A549 (cell line): ENCODE data around the gene PREPL.

Experiments used
- BHLHE40 ChIP-seq: IDR thresholded peaks from 2 replicates; pipeline ENCODE4 v1.6.1; 2012; ENCODE audit warnings: low read depth, low read length, inconsistent platforms
- CTCF ChIP-seq: fragments of >200 bp; sonication (Bioruptor Twin); formaldehyde crosslinking; IDR thresholded peaks from 3 replicates; pipeline ENCODE4 v1.5.1; 2016
- EHMT2 ChIP-seq: fragments of 200-600 bp; sonication (generic); IDR thresholded peaks from 2 replicates; pipeline ENCODE4 v1.6.1; 2016; ENCODE audit warnings: antibody characterized with exemption, low read depth, mild to moderate bottlenecking, moderate library complexity
- EP300 ChIP-seq, 2 experiments: fragments of >200 bp; sonication (Bioruptor Twin); formaldehyde crosslinking; IDR thresholded peaks; 2 replicates in 1 of 2; 3 replicates in 1 of 2; pipeline ENCODE4 v1.6.1; 2016 to 2017
- FOSL2 ChIP-seq, 2 experiments: fragments of 450-650 bp in 1 of 2; fragments of >200 bp in 1 of 2; sonication (Bioruptor Twin) in 1 of 2; formaldehyde crosslinking; IDR thresholded peaks; 2 replicates each; pipeline versions ENCODE4 v1.5.0 to v1.6.1; 2016 to 2020; ENCODE audit warnings: mild to moderate bottlenecking in 1 of 2, moderate library complexity in 1 of 2
- MAX ChIP-seq: IDR thresholded peaks from 2 replicates; pipeline ENCODE4 v1.6.1; 2012
- MAZ ChIP-seq: fragments of 150-350 bp; IDR thresholded peaks from 2 replicates; pipeline ENCODE4 v1.6.1; 2014; ENCODE audit warnings: antibody characterized with exemption, low read depth, low read length, borderline replicate concordance
- MYC ChIP-seq: IDR thresholded peaks from 2 replicates; pipeline ENCODE4 v1.6.1; 2012; ENCODE audit warnings: mild to moderate bottlenecking, inconsistent platforms, low read length, improper control_type of control experiment, borderline replicate concordance
- PHF8 ChIP-seq: fragments of 200-600 bp; sonication (generic); IDR thresholded peaks from 2 replicates; pipeline ENCODE4 v1.6.1; 2016; ENCODE audit warnings: low read depth, mild to moderate bottlenecking, antibody characterized with exemption, moderate library complexity, borderline replicate concordance
- POLR2A ChIP-seq: IDR thresholded peaks from 2 replicates; pipeline ENCODE4 v1.6.1; 2012; ENCODE audit warnings: mild to moderate bottlenecking, low read length
- RAD21 ChIP-seq, 2 experiments: fragments of >200 bp in 1 of 2; sonication (Bioruptor Twin) in 1 of 2; formaldehyde crosslinking in 1 of 2; IDR thresholded peaks in 1 of 2; conservative IDR thresholded peaks in 1 of 2; 2 replicates in 1 of 2; 3 replicates in 1 of 2; pipeline ENCODE4 v1.6.1; 2012 to 2018; ENCODE audit warnings: inconsistent platforms in 1 of 2
- RARB ChIP-seq: fragments of 250-450 bp; sonication (Bioruptor Pico); IDR thresholded peaks from 2 replicates; pipeline ENCODE4 v1.8.0; 2021; ENCODE audit warnings: mild to moderate bottlenecking, moderate library complexity
- REST ChIP-seq: fragments of 200-600 bp; sonication (generic); IDR thresholded peaks from 2 replicates; pipeline ENCODE4 v1.6.1; 2016; ENCODE audit warnings: antibody characterized with exemption, mild to moderate bottlenecking, moderate library complexity
- ZSCAN20 ChIP-seq: fragments of 250-450 bp; sonication (Bioruptor Pico); IDR thresholded peaks from 2 replicates; pipeline ENCODE4 v1.8.0; 2022; ENCODE audit warnings: mild to moderate bottlenecking, moderate library complexity

GRCh38 chr2:44351676-44352075 lies 9.6 kb downstream of the PREPL start:
- TF ChIP-seq ZSCAN20 (CRISPR knock-in tag) (no peak), CTCF (no peak), MYC (no peak), POLR2A (no peak), EHMT2 (no peak), REST (no peak), MAX (no peak), EP300 (IDR thresholded peaks at IDR 0.05) (no peak), RARB (CRISPR knock-in tag) (no peak), PHF8 (no peak), FOSL2 (IDR thresholded peaks at IDR 0.05) (no peak), FOSL2 (CRISPR knock-in tag; IDR thresholded peaks at IDR 0.05) (no peak), MAZ (no peak), BHLHE40 (no peak), RAD21 (conservative IDR thresholded peaks at IDR 0.05 in 1 of 2, IDR thresholded peaks at IDR 0.05 in 1 of 2) (no peak)
